ENCODE results near the gene RAD9B. TPM values are rescaled to one million over a fixed set of nuclear protein-coding genes. Genes with fewer than 3 reads are reported as not detected.
"Not testable (repeated sequence)": the region's sequence is repeated elsewhere in the genome, so short reads cannot be mapped to it uniquely, and the experiment has no call there.

RAD9B gene
- total RNA-seq, 2 experiments from 2014 or later: 1.5 to 2.2 TPM

DNA sequence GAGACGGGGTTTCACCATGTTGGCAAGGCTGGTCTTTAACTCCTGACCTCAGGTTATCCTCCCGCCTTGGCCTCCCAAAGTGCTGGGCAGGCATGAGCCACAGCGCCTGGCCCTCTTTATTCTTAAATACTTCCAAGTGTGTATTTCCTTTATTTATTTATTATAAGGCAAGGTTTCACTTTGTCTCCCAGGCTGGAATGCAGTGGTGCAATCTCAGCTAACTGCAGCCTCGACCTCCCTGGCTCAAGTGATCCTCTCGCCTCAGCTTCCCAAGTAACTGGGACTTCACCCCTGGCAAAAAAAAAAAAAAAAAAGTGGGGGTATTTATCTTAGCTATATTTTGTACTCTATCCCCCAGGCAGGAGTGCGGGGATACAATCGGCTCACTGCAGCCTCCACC, 26.7 kb upstream of the RAD9B start:
- H3K9me3 Mint-ChIP-seq (ENCODE audit: low read depth): no peaks in the 10 kb centered on the region
- peaks cover 7% of the 10 kb centered on the region for H3K4me1 Mint-ChIP-seq
- no peaks in the 10 kb centered on the region for H3K27me3 Mint-ChIP-seq
- POLR2A ChIA-PET: no interaction called here
- intact Hi-C loops (cut with DNase I, micrococcal nuclease): no loop called here
- H3K27ac Mint-ChIP-seq: no peak overlapping the region
- H3K4me3 Mint-ChIP-seq: no peak overlapping the region
- peaks cover 31% of the 10 kb centered on the region for H3K36me3 Mint-ChIP-seq (ENCODE audit: low read depth)
- ATAC-seq: no peak
- no peak for DNase-seq
- CTCF ChIA-PET: no interaction called here

DNA sequence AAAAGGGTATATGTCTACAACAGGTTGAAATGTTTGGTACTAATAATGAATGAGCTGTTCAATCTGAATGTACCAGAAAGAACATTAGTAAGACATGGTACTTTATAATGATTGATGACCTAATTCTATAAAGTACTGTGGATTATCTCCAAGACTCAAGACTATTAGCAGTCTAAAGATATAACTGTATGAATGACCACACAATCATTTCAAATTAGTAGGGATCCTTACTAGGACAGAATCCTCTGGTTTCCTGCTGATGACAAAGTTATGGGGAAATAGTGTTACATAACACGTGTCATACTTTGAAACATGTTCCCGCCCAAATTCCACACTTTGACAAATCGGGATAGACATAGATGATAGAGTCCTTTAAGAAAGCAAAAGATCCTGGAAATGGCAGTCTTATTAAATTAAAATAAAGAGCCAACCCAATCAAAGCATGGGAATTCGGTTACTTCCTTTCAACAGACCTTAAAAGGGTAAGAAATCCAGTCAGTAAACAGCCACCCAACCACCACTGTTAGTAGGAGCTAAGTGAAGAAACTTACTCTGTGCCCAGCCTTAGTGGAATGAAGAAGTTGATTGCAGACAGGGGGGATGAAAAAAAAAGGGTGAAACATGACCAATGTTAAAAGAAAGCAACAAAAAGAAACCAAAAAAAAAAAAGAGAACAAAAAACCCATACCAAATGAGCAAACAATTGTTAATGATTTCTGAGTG, 3.0 kb upstream of the RAD9B start:
- no peak for ATAC-seq
- Mint-ChIP-seq H3K36me3 (ENCODE audit: low read depth) (peaks cover 47% of the 10 kb centered on the region), H3K4me1 (peaks cover 28% of the 10 kb centered on the region), H3K4me3 (no peak overlapping the region), H3K27me3 (no peaks in the 10 kb centered on the region), H3K9me3 (ENCODE audit: low read depth) (peaks cover 4% of the 10 kb centered on the region), H3K27ac (peak overlapping the region; percentile 67)
- CTCF ChIA-PET: interaction anchor here (1.0 to 20.0 kb wide), 4 partner anchors 9 to 399 kb away, joined by 3 to 240 read pairs (median 18); partner anchors contain the start of genes FAM216A and GPN3
- DNase-seq: no peak
- intact Hi-C loops (cut with DNase I, micrococcal nuclease): no loop called here
- POLR2A ChIA-PET: interaction anchor here (0.6 to 1.0 kb wide), 2 partner anchors 134 to 156 kb away, joined by 7 to 10 read pairs; no protein-coding TSS in a partner anchor

DNA sequence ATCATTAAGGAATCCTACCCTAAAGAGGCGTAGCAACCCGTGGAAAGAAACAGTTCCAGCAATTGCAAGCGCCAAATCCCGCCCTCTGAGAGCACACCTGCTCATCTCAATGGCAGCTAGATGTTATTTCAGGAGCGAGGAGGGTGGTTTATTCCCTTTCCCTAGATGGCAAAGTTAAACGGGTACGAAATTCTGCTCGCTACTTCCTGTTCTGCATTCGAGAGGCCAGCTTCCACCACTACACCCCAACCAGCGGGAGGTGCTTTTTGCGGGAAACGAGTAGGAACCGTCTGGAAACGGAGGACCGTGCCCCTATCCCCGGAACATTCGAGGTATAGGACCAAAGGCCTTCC, 756 bp upstream of the RAD9B start:
- Mint-ChIP-seq H3K4me1 (peaks cover 28% of the 10 kb centered on the region), H3K27me3 (no peaks in the 10 kb centered on the region), H3K36me3 (ENCODE audit: low read depth) (peaks cover 34% of the 10 kb centered on the region), H3K27ac (peak overlapping the region; percentile 94), H3K9me3 (ENCODE audit: low read depth) (peaks cover 4% of the 10 kb centered on the region), H3K4me3 (peak overlapping the region; percentile 95)
- DNase-seq (peak; percentile 58), ATAC-seq (peak; percentile 21)
- ChIA-PET CTCF (interaction anchor here (1.0 to 20.0 kb wide), 5 partner anchors 12 to 326 kb away, joined by 3 to 240 read pairs (median 4); partner anchors contain the start of genes FAM216A and GPN3), POLR2A (interaction anchor here (1.1 to 2.4 kb wide), 5 partner anchors 25 to 112 kb away, joined by 3 to 26 read pairs (median 8); partner anchors contain the start of genes ARPC3, FAM216A, GPN3 and TCTN1)
- intact Hi-C loops (cut with DNase I, micrococcal nuclease): loop anchor here in 1 of 2 experiments (5.0 to 10.0 kb wide), 2 partner anchors 241 to 903 kb away; partner anchors contain the start of genes PPP1CC and SH2B3

DNA sequence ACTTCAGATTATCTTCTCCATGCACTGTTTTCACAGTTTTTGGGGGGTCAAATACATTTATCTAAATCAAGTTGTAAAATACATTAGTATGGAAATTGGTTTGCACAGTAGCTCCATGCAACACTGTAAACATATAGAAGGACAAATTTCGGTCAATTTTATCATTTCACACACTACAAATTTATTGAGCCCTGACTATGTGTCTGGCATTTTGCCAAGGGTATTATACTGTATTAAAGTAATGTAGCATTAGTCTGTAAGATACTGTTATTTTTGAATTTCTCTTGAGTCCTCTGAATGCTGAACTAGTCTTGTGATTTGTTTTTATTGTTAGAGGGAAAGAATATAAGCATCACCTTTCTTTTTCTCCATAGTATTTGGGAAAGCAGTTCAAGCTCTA, 1.3 kb downstream of the RAD9B start:
- POLR2A ChIA-PET: interaction anchor here (0.9 kb wide), 1 partner anchor 35 kb away, joined by 4 read pairs; the partner anchor contains the start of gene GPN3
- ATAC-seq: no peak
- CTCF ChIA-PET: interaction anchor here (0.7 to 20.0 kb wide), 8 partner anchors 11 to 523 kb away, joined by 3 to 240 read pairs (median 4); partner anchors contain the start of genes FAM216A and GPN3
- Mint-ChIP-seq H3K36me3 (ENCODE audit: low read depth) (peaks cover 31% of the 10 kb centered on the region), H3K4me1 (peaks cover 25% of the 10 kb centered on the region), H3K9me3 (ENCODE audit: low read depth) (peaks cover 4% of the 10 kb centered on the region), H3K4me3 (no peak overlapping the region), H3K27ac (peak overlapping the region; percentile 73), H3K27me3 (no peaks in the 10 kb centered on the region)
- intact Hi-C loops (cut with DNase I, micrococcal nuclease): loop anchor here (2.0 to 10.0 kb wide), 4 partner anchors 239 to 901 kb away; partner anchors contain the start of genes PPP1CC (in 2 of the 2), GIT2 (in 1 of the 2) and SH2B3 (in 1 of the 2)
- no peak for DNase-seq

DNA sequence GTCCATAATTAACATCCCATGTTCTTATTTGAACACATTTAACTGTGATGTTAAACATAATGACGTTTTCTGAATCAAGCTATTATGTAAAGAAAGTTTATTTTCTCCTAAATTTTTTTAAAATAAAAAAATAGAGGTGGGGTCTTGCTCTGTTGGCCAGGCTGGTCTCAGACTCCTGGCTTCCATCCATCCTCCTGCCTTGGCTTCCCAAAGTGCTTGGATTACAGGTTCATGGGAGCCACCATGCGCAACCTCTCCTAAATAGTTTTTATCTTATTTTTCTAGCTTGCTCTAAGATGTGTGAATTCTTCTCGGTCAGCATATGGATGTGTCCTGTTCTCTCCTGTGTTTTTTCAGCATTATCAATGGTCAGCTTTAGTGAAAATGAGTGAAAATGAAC, 3.2 kb downstream of the RAD9B start:
- intact Hi-C loops (cut with DNase I, micrococcal nuclease): loop anchor here in 1 of 2 experiments (10.0 kb wide), 1 partner anchor 899 kb away; the partner anchor contains the start of gene SH2B3

DNA sequence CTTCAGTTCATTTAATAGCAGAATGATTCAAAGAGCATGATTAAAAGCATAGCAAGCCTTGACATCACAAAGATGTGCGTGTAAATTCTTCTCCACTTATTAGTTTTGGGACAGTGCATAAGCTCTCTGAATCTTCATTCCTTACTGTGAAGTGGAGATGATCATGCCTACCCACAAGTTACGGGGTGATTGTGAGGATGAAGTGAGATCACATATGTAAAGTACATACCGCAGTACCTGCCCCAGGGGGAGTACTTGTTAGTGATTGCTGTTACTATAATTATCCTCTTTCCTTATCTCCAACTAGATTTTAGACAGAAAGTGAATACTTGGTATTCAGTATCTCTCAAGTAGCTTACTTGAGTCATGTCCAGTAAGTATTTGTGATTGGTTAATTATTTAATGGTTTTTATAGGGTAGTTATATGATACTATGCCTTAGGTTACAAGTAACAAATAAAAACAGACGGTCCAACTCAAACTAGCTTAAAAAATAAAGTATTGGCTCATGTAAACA, 6.0 kb downstream of the RAD9B start:
- H3K9me3 Mint-ChIP-seq (ENCODE audit: low read depth): no peaks in the 10 kb centered on the region
- intact Hi-C loops (cut with DNase I, micrococcal nuclease): loop anchor here in 1 of 2 experiments (10.0 kb wide), 1 partner anchor 897 kb away; the partner anchor contains the start of gene SH2B3
- ChIA-PET POLR2A (no interaction called here), CTCF (interaction anchor here (0.6 to 20.0 kb wide), 4 partner anchors 10 to 97 kb away, joined by 3 to 240 read pairs (median 4); no protein-coding TSS in a partner anchor)
- H3K4me1 Mint-ChIP-seq: no peaks in the 10 kb centered on the region
- H3K27me3 Mint-ChIP-seq: no peaks in the 10 kb centered on the region
- no peaks in the 10 kb centered on the region for H3K36me3 Mint-ChIP-seq (ENCODE audit: low read depth)
- no peak for ATAC-seq
- no peak overlapping the region for H3K4me3 Mint-ChIP-seq
- no peak overlapping the region for H3K27ac Mint-ChIP-seq
- no peak for DNase-seq

More for the DNA sequence above, 3.2 kb downstream of the RAD9B start:
- DNase-seq: no peak
- no peak for ATAC-seq
- H3K4me3 Mint-ChIP-seq: no peak overlapping the region
- H3K9me3 Mint-ChIP-seq (ENCODE audit: low read depth): peaks cover 4% of the 10 kb centered on the region
- H3K27ac Mint-ChIP-seq: no peak overlapping the region
- H3K4me1 Mint-ChIP-seq: peaks cover 13% of the 10 kb centered on the region
- ChIA-PET CTCF (interaction anchor here (20.0 kb wide), 1 partner anchor 99 kb away, joined by 240 read pairs; no protein-coding TSS in a partner anchor), POLR2A (no interaction called here)
- peaks cover 19% of the 10 kb centered on the region for H3K36me3 Mint-ChIP-seq (ENCODE audit: low read depth)
- H3K27me3 Mint-ChIP-seq: no peaks in the 10 kb centered on the region

DNA sequence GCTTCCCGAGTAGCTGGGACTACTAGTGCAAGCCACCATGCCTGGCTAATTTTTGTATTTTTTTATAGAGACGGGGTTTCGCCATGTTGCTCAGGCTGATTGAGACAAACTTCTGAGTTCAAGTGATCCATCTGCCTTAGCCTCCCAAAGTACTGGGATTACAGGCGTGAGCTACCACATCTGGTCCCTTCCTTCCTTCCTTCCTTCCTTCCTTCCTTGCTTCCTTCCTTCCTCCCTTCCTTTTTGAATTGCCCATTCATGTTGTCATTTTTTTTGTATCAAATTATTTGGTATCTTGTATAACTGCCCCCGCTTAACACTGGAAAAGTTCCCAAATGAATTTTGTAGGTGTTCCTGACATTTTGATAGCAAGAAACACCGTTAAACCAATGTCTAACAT, 11.7 kb downstream of the RAD9B start:
- Mint-ChIP-seq H3K4me1 (no peaks in the 10 kb centered on the region), H3K27ac (no peak overlapping the region), H3K27me3 (peaks cover 2% of the 10 kb centered on the region), H3K36me3 (ENCODE audit: low read depth) (no peaks in the 10 kb centered on the region), H3K9me3 (ENCODE audit: low read depth) (no peaks in the 10 kb centered on the region), H3K4me3 (no peak overlapping the region)
- ChIA-PET CTCF (interaction anchor here (0.7 to 20.0 kb wide), 14 partner anchors 9 to 178 kb away, joined by 3 to 240 read pairs (median 4); partner anchors contain the start of genes ARPC3, RAD9B and VPS29), POLR2A (interaction anchor here (0.5 to 0.6 kb wide), 3 partner anchors 13 to 267 kb away, joined by 3 to 5 read pairs (median 4); no protein-coding TSS in a partner anchor)
- DNase-seq (no peak), ATAC-seq (no peak)
- intact Hi-C loops (cut with DNase I, micrococcal nuclease): loop anchor here (2.0 to 5.0 kb wide), 3 partner anchors 38 to 373 kb away; no protein-coding TSS in a partner anchor

DNA sequence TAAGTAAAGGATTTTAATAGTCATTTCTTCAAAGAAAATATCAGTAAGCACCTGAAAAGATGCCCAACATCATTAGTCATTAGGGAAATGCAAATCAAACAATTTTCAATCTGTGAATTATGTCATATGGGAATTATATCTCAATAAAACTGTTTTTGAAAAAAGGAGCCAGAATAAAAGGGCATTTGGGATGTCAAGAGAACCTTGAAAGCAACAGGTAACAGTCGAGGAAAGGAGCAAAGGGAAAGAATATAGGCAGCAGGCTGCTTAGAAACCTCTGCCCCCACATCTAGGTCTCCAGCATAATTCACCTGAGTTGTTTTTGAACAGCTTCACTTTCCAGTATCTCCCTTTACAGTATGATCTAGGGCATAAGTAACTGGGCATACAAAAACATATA, 12.2 kb downstream of the RAD9B start:
- Mint-ChIP-seq H3K36me3 (ENCODE audit: low read depth) (no peaks in the 10 kb centered on the region), H3K27me3 (peaks cover 2% of the 10 kb centered on the region), H3K27ac (no peak overlapping the region), H3K9me3 (ENCODE audit: low read depth) (no peaks in the 10 kb centered on the region), H3K4me1 (no peaks in the 10 kb centered on the region), H3K4me3 (no peak overlapping the region)
- ChIA-PET CTCF (interaction anchor here (0.9 to 20.0 kb wide), 9 partner anchors 11 to 178 kb away, joined by 3 to 240 read pairs (median 3); no protein-coding TSS in a partner anchor), POLR2A (interaction anchor here (0.5 to 0.6 kb wide), 2 partner anchors 14 to 102 kb away, joined by 4 to 5 read pairs; no protein-coding TSS in a partner anchor)
- DNase-seq (no peak), ATAC-seq (no peak)
- intact Hi-C loops (cut with DNase I, micrococcal nuclease): loop anchor here in 1 of 2 experiments (5.0 kb wide), 2 partner anchors 38 to 373 kb away; no protein-coding TSS in a partner anchor

DNA sequence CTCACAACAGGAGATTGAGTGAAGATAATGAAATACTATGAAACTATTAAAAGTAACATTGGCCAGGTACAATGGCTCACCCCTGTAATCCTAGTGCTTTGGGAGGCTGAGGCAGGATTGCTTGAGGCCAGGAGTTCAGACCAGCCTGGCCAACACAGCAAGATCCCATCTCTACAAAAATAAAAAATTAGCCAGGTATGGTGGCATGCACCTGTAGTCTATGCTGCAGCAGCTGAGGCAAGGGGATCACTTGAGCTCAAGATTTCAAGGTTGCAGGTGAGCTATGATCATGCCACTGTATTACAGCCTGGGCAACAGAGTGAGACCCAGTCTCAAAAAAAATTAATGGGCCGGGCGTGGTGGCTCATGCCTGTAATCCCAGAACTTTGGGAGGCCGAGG, 14.9 kb downstream of the RAD9B start:
- intact Hi-C loops (cut with DNase I, micrococcal nuclease): no loop called here
- POLR2A ChIA-PET: no interaction called here
- H3K36me3 Mint-ChIP-seq (ENCODE audit: low read depth): no peaks in the 10 kb centered on the region

DNA sequence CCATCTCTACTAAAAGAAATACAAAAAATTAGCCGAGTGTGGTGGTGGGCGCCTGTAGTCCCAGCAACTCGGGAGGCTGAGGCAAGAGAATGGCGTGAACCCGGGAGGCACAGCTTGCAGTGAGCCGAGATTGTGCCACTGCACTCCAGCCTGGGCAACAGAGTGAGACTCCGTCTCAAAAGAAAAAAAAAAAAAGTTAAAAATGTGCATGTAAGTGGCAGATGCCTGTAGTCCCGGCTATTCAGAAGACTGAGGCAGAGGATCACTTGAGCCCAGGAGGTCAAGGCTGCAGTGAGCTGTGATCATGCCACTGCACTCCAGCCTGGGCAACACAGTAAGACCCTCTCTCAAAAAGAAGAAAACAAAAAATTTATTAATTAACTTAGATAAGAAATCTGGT, 15.9 kb downstream of the RAD9B start:
- H3K27ac Mint-ChIP-seq; H3K36me3 Mint-ChIP-seq (ENCODE audit: low read depth); ATAC-seq; H3K27me3 Mint-ChIP-seq; H3K9me3 Mint-ChIP-seq (ENCODE audit: low read depth); H3K4me3 Mint-ChIP-seq; DNase-seq; intact Hi-C loops (cut with DNase I, micrococcal nuclease): not testable (repeated sequence)
- ChIA-PET CTCF (interaction anchor here (1.0 to 4.0 kb wide), 2 partner anchors 9 to 84 kb away, joined by 5 to 19 read pairs; no protein-coding TSS in a partner anchor), POLR2A (interaction anchor here (0.7 kb wide), 1 partner anchor 297 kb away, joined by 4 read pairs; no protein-coding TSS in a partner anchor)
- H3K4me1 Mint-ChIP-seq: peaks cover 15% of the 10 kb centered on the region

More for the DNA sequence above, 14.9 kb downstream of the RAD9B start:
- CTCF ChIA-PET: interaction anchor here (1.2 to 20.0 kb wide), 2 partner anchors 47 to 88 kb away, joined by 3 to 240 read pairs; no protein-coding TSS in a partner anchor
- H3K4me3 Mint-ChIP-seq: no peak overlapping the region
- no peaks in the 10 kb centered on the region for H3K9me3 Mint-ChIP-seq (ENCODE audit: low read depth)
- H3K4me1 Mint-ChIP-seq: peaks cover 11% of the 10 kb centered on the region
- ATAC-seq (no peak), DNase-seq (no peak)
- H3K27me3 Mint-ChIP-seq: peaks cover 2% of the 10 kb centered on the region
- H3K27ac Mint-ChIP-seq: no peak overlapping the region

Measured in activated CD4-positive, alpha-beta T cell treated with anti-CD3 and anti-CD28 coated beads for 36 hours (primary cell).